Bronchial epithelial cell (primary cell): ENCODE data around the gene FBXL14. TPM values are rescaled to one million over a fixed set of nuclear protein-coding genes. Genes with fewer than 3 reads are reported as not detected.

Experiments
- DNase-seq: peaks from one replicate; pipeline ENCODE4 v3.0.0-alpha.2; 2010; ENCODE audit warnings: low read depth
- FAIRE-seq: peaks from 2 replicates; lab custom pipeline; 2011; peaks lifted over from hg19 to GRCh38; lab: Jason Lieb, UNC
- H3K27me3 ChIP-seq: 2 replicates; pipeline ENCODE4 v1.5.1; 2011; ENCODE audit warnings: low read length; ENCODE audit not compliant: control insufficient read depth, insufficient read depth
- H3K36me3 ChIP-seq: 2 replicates; pipeline ENCODE4 v1.5.1; 2011; ENCODE audit warnings: low read length; ENCODE audit not compliant: control insufficient read depth, insufficient read depth
- H3K4me3 ChIP-seq: 2 replicates; pipeline ENCODE4 v1.5.1; 2011; ENCODE audit warnings: mild to moderate bottlenecking, low read depth, low read length, control low read depth
- CTCF ChIP-seq: IDR thresholded peaks from 2 replicates; pipeline ENCODE4 v1.5.1; 2011; ENCODE audit warnings: mild to moderate bottlenecking, moderate library complexity, low read length, control low read depth, inconsistent platforms; ENCODE audit not compliant: insufficient read depth, severe bottlenecking
- total RNA-seq: library from RNA; depleted of rRNA; stranded (reverse); fragments of >200 nt; gene quantifications from 2 replicates; pipeline ENCODE4 v1.2.1, GENCODE V29; 2014

Gene FBXL14
- total RNA-seq, 1 donor from 2014 or later: 9.7 TPM

DNA sequence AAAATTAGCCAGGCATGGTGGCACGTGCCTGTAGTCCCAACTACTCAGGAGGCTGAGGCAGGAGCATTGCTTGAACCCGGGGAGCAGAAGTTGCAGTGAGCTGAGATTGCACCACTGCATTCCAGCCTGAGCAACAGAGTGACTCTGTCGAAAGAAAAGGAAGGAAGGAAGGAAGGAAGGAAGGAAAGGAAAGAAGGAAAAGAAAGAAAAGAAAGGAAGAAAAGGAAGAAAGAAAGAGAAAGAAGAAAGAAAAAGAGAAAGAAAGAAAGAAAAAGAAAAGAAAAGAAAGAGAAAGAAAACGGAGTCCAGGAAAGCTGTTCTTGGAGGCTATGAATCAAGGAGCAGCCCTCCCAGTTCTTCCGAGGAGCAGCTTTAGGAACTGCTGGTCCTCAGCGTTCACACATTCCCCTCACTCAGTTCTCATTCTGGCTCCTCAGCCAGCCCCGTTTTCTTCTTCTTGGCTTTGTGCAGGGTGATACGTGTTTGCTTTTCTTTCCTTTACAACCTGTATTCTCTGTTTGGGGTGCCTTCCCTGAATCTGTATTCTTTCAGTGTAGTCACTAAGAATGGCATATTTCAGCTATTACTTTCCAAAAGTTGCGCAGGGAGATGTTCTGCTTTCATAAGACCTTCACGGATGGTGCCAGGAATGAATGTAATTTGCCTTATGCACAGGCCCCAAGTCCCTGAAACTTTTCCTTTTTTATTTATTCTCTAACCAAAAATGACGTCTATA, 12.2 kb downstream of the FBXL14 start:
- FAIRE-seq (no peak), DNase-seq (no peak)
- H3K27me3 ChIP-seq: no peaks in the 10 kb centered on the region
- no peak for TF ChIP-seq CTCF
- no peak overlapping the region for H3K4me3 ChIP-seq
- no peaks in the 10 kb centered on the region for H3K36me3 ChIP-seq

DNA sequence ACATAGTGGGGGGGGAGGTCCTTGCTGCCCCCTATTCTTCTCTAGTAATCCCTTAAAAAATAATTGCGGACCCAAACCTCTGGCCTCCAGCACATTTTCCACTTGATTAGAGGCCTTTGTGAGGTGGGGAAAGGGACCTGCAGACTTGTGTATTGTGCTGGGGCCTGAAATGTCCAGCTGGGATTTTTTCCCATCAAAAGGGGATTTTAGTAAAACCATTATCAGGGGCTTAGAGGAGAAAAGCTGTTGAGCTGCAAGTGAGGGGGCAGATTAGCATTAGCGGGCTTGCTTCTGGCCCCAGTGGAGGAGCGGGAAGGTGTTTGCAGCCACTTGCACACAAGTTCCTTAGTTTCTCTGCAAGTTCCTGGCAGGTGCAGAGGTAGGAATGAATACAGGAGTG, 13.9 kb downstream of the FBXL14 start:
- no peak overlapping the region for H3K4me3 ChIP-seq
- no peaks in the 10 kb centered on the region for H3K36me3 ChIP-seq
- TF ChIP-seq CTCF: no peak
- FAIRE-seq (no peak), DNase-seq (no peak)
- no peaks in the 10 kb centered on the region for H3K27me3 ChIP-seq

GRCh38 chr12:1579651-1580435, 14.5 kb downstream of the FBXL14 start:
- no peak for FAIRE-seq
- TF ChIP-seq CTCF: no peak

GRCh38 chr12:1576410-1577241, 17.8 kb downstream of the FBXL14 start:
- FAIRE-seq (no peak), DNase-seq (no peak)
- no peak for TF ChIP-seq CTCF
- Histone ChIP-seq H3K4me3 (no peak overlapping the region), H3K36me3 (no peaks in the 10 kb centered on the region), H3K27me3 (no peaks in the 10 kb centered on the region)

More at GRCh38 chr12:1579651-1580435, 14.5 kb downstream of the FBXL14 start:
- H3K27me3 ChIP-seq: no peaks in the 10 kb centered on the region
- DNase-seq: no peak
- H3K4me3 ChIP-seq: no peak overlapping the region
- no peaks in the 10 kb centered on the region for H3K36me3 ChIP-seq

- DNase-seq (peak; percentile 52), FAIRE-seq (no peak)
- Histone ChIP-seq H3K36me3 (no peaks in the 10 kb centered on the region), H3K4me3 (no peak overlapping the region), H3K27me3 (no peaks in the 10 kb centered on the region)
- TF ChIP-seq CTCF: no peak
Measured at GRCh38 chr12:1575408-1576401, 18.7 kb downstream of the FBXL14 start.
